K562 (cell line): ENCODE measurements around the gene NAP1L1. TPM values are rescaled to one million over a fixed set of nuclear protein-coding genes. Genes with fewer than 3 reads are reported as not detected.

Experiments used
- ATAC-seq: fragments of 200-7000 bp; cut with Tn5 transposase; 3 replicates; pipeline ENCODE4 v1.9.1; 2020; ENCODE audit warnings: moderate library complexity
- BruUV-seq: library from RNA; stranded (reverse); fragments of 400-500 nt; replicated peaks from 2 replicates; lab custom pipeline; 2021; lab: Mats Ljungman, UMichigan
- CTCF ChIA-PET: fragments of 300-600 bp; formaldehyde crosslinking; extraction: SDS; loops from one replicate; lab custom pipeline; 2021; ENCODE audit warnings: low intra/inter-chr PET ratio; lab: Yijun Ruan, JAX
- POLR2A ChIA-PET: fragments of 300-600, 350-650 bp; sonication (Branson Sonifier 250); formaldehyde crosslinking; extraction: SDS; loops from one replicate; lab custom pipeline; 2021; ENCODE audit warnings: antibody characterized with exemption, inconsistent platforms; lab: Yijun Ruan, JAX
- DNase-seq, 4 experiments: peaks; one replicate each; pipeline versions ENCODE4 v3.0.0 to v3.0.0-alpha.2; 2011 to 2018; ENCODE audit warnings: low spot score in 3 of 4, mixed read lengths in 3 of 4; ENCODE audit errors: extremely low read depth in 1 of 4
- FAIRE-seq: peaks from 2 replicates; lab custom pipeline; 2011; peaks lifted over from hg19 to GRCh38; lab: Jason Lieb, UNC
- H2AFZ ChIP-seq: 2 replicates; pipeline ENCODE4 v1.6.0; 2011; ENCODE audit warnings: low read depth, low read length, control low read depth, inconsistent platforms
- H3K27ac ChIP-seq: fragments of 200-600 bp; 3 replicates; pipeline ENCODE4 v1.8.0; 2011; ENCODE audit warnings: low read depth, mild to moderate bottlenecking, control low read depth, inconsistent platforms, low read length, moderate library complexity, mixed read lengths; ENCODE audit errors: extremely low read depth
- H3K27me3 ChIP-seq, 2 experiments: fragments of 300-600 bp in 1 of 2; 2 replicates in 1 of 2; 3 replicates in 1 of 2; pipeline versions ENCODE4 v1.6.0 to v1.8.0; 2011; ENCODE audit warnings: inconsistent platforms in 2 of 2, low read length in 2 of 2, mild to moderate bottlenecking in 1 of 2, mixed read lengths in 1 of 2, moderate library complexity in 1 of 2; ENCODE audit not compliant: control insufficient read depth in 2 of 2, insufficient read depth in 2 of 2
- H3K36me3 ChIP-seq: fragments of 300-600 bp; 3 replicates; pipeline ENCODE4 v1.8.0; 2011; ENCODE audit warnings: mild to moderate bottlenecking, low read length, inconsistent platforms; ENCODE audit not compliant: control insufficient read depth, insufficient read depth
- H3K4me1 ChIP-seq, 2 experiments: fragments of 200-600 bp in 1 of 2; replicated peaks in 1 of 2; 2 replicates in 1 of 2; 3 replicates in 1 of 2; pipeline versions ENCODE4 v1.5.1 to v1.8.0; 2011; ENCODE audit warnings: inconsistent platforms in 2 of 2, low read length in 2 of 2, mild to moderate bottlenecking in 1 of 2, mixed read lengths in 1 of 2, moderate library complexity in 1 of 2; ENCODE audit not compliant: control insufficient read depth in 2 of 2, insufficient read depth in 2 of 2
- H3K4me2 ChIP-seq: 2 replicates; pipeline ENCODE4 v1.6.1; 2011; ENCODE audit warnings: low read length, control low read depth, inconsistent platforms, mixed read lengths; ENCODE audit not compliant: insufficient read depth
- H3K4me3 ChIP-seq: fragments of 200-600 bp; sonication (generic), shearing (Covaris generic); 2 replicates; pipeline ENCODE4 v1.5.1; 2016; ENCODE audit warnings: control low read depth, inconsistent platforms
- H3K79me2 ChIP-seq: fragments of 200-600 bp; 3 replicates; pipeline ENCODE4 v1.8.0; 2011; ENCODE audit warnings: low read length, inconsistent platforms; ENCODE audit not compliant: control insufficient read depth, insufficient read depth
- H3K9ac ChIP-seq, 2 experiments: 2 replicates each; pipeline versions ENCODE4 v1.6.0 to v1.6.1; 2011; ENCODE audit warnings: low read depth in 2 of 2, low read length in 2 of 2, control low read depth in 1 of 2, inconsistent platforms in 1 of 2, mild to moderate bottlenecking in 1 of 2, mixed read lengths in 1 of 2; ENCODE audit not compliant: insufficient read depth in 1 of 2
- H3K9me1 ChIP-seq: one replicate; pipeline ENCODE4 v1.6.0; 2011; ENCODE audit warnings: inconsistent platforms, mild to moderate bottlenecking, low read length, moderate library complexity; ENCODE audit not compliant: control insufficient read depth, insufficient read depth
- H3K9me3 ChIP-seq: replicated peaks from 2 replicates; pipeline ENCODE4 v1.5.1; 2011; ENCODE audit warnings: low read depth, low read length, inconsistent platforms; ENCODE audit not compliant: control insufficient read depth, insufficient read depth
- H4K20me1 ChIP-seq: replicated peaks from 2 replicates; pipeline ENCODE4 v1.6.1; 2011; ENCODE audit warnings: low read length, inconsistent platforms, mixed read lengths; ENCODE audit not compliant: control insufficient read depth, insufficient read depth
- FOXO4 ChIP-seq: fragments of 450-650 bp; formaldehyde crosslinking; IDR thresholded peaks from 2 replicates; pipeline ENCODE4 v1.4.0; 2020; ENCODE audit warnings: mild to moderate bottlenecking, moderate library complexity
- GTF2F1 ChIP-seq: IDR thresholded peaks from 2 replicates; pipeline ENCODE4 v1.6.1; 2011; ENCODE audit warnings: low read depth, low read length, improper control_type of control experiment
- IRF2 ChIP-seq: sonication (generic); formaldehyde crosslinking; IDR thresholded peaks from 2 replicates; pipeline ENCODE4 v1.8.1; 2022; ENCODE audit warnings: mild to moderate bottlenecking, missing genetic modification reagents
- REST ChIP-seq, 2 experiments: fragments of 450-650 bp; formaldehyde crosslinking in 1 of 2; IDR thresholded peaks; 2 replicates each; pipeline versions ENCODE4 v1.4.0 to v1.6.1; 2014 to 2020; ENCODE audit warnings: mild to moderate bottlenecking in 2 of 2, borderline replicate concordance in 1 of 2, low read depth in 1 of 2
- SMAD1 ChIP-seq: fragments of 150-350 bp; IDR thresholded peaks from 2 replicates; pipeline ENCODE4 v1.6.1; 2014; ENCODE audit warnings: low read length, low read depth; ENCODE audit not compliant: partially characterized antibody
- XRCC5 ChIP-seq: fragments of 200-400 bp; formaldehyde crosslinking; IDR thresholded peaks from 2 replicates; pipeline ENCODE4 v1.6.1; 2017; ENCODE audit warnings: low read depth, mild to moderate bottlenecking, low read length
- ZNF277 ChIP-seq: fragments of 250-450 bp; sonication (Bioruptor Pico); IDR thresholded peaks from 2 replicates; pipeline ENCODE4 v1.8.0; 2022; ENCODE audit warnings: inconsistent platforms, mild to moderate bottlenecking, moderate library complexity, borderline replicate concordance
- WGBS: fragments of 100-300 bp; shearing (Covaris generic); methylation state at CpG from one replicate; pipeline ENCODE4 v1.1.6; 2016; ENCODE audit warnings: low coverage, mixed read lengths; ENCODE audit not compliant: insufficient coverage; ENCODE audit errors: missing lambda C conversion rate; 5-methylcytosine and 5-hydroxymethylcytosine counted together
- in situ Hi-C: fragments of 300-500 bp; cut with MboI; formaldehyde crosslinking; loops from 4 replicates; pipeline ENCODE4 v1.15.0; 2018; ENCODE audit warnings: inconsistent platforms, mixed read lengths
- intact Hi-C: fragments of 100-400 bp; cut with micrococcal nuclease; formaldehyde crosslinking; loops from 2 replicates; pipeline ENCODE4 v1.14.2; 2022
- polyA plus RNA-seq, 8 experiments: library from polyadenylated mRNA; depleted of rRNA in 4 of 8; stranded (reverse) in 5 of 8; unstranded in 3 of 8; fragments of >200 nt; fragmentation: Nextera tagmentation in 2 of 8; fragmentation: Illumina TruSeq in 1 of 8; extraction: Ambion mirVana in 2 of 8; extraction: Trizol in 1 of 8; gene quantifications; 2 replicates each; pipeline versions ENCODE4 v1.2.1 to v1.2.3, GENCODE V29; 2011 to 2014; ENCODE audit warnings: inconsistent platforms in 1 of 8, missing spikeins in 1 of 8
- total RNA-seq, 7 experiments: library from RNA; depleted of rRNA in 6 of 7; stranded (reverse); fragments of >200 nt in 6 of 7; fragmentation: Illumina TruSeq in 2 of 7; extraction: Trizol in 2 of 7; gene quantifications; 2 replicates each; pipeline versions ENCODE4 v1.2.1 to v1.2.3, GENCODE V29; 2011 to 2021; ENCODE audit warnings: low replicate concordance in 1 of 7

Gene NAP1L1
- total and polyA plus RNA-seq, 9 of the 15 experiments (the other 6 are each of a cell fraction or from before 2014, with no cell fraction given), result 287 to 747 (median 450) TPM

- WGBS, result 78% methylated on average over 2 of the region's 2 CpGs
- no peak for DNase-seq
- FAIRE-seq, result no peak
- no peak overlapping the region for H3K27ac ChIP-seq
- no peak for ATAC-seq
- CTCF ChIA-PET, result interaction anchor here (2.2 kb wide), 1 partner anchor 511 kb away, joined by 14 read pairs; no protein-coding TSS in a partner anchor
- no peaks in the 10 kb centered on the region for H3K27me3 ChIP-seq
- no peaks in the 10 kb centered on the region for H3K9me3 ChIP-seq
- H3K4me1 ChIP-seq, result peaks cover 8 to 28% of the 10 kb centered on the region in 2 experiments; a peak in 2 of 5 replicates
- BruUV-seq, result no TSS peak
- no peaks in the 10 kb centered on the region for H3K9me1 ChIP-seq
- POLR2A ChIA-PET, result interaction anchor here (0.7 kb wide), 1 partner anchor 311 kb away, joined by 3 read pairs; no protein-coding TSS in a partner anchor
- no peaks in the 10 kb centered on the region for H4K20me1 ChIP-seq
- in situ Hi-C loops (loop anchor here (25.0 kb wide), 1 partner anchor 701 kb away; the partner anchor contains the start of genes CAPS2 and GLIPR1L1), intact Hi-C loops (loop anchor here (10.0 kb wide), 1 partner anchor 417 kb away; no protein-coding TSS in a partner anchor)
- H2AFZ ChIP-seq, result no peak overlapping the region
- no peak overlapping the region for H3K4me2 ChIP-seq
- H3K36me3 ChIP-seq, result no peaks in the 10 kb centered on the region
- H3K79me2 ChIP-seq, result no peaks in the 10 kb centered on the region
- no peak overlapping the region for H3K4me3 ChIP-seq
- no peak overlapping the region for H3K9ac ChIP-seq
- TF ChIP-seq REST (IDR thresholded peaks at IDR 0.05; ENCODE audit: borderline replicate concordance) (no peak), REST (CRISPR knock-in tag; IDR thresholded peaks at IDR 0.05; ENCODE audit: low read depth) (no peak), XRCC5 (no peak), IRF2 (no peak), GTF2F1 (no peak), FOXO4 (CRISPR knock-in tag) (no peak), SMAD1 (no peak), ZNF277 (no peak)
Measured at GRCh38 chr12:76038176-76038575, 46.3 kb downstream of the NAP1L1 start.
